Breast epithelium (tissue), 3 donors: Measurements from ENCODE around the gene CSTF1.

Experiments
- CTCF ChIP-seq, 3 donors: fragments of 450-650 bp; IDR thresholded peaks; one replicate each; pipeline ENCODE4 v1.5.1; 2016 to 2017; ENCODE audit warnings: antibody characterized with exemption in 3 of 3, mild to moderate bottlenecking in 3 of 3, moderate library complexity in 3 of 3
- POLR2A ChIP-seq: fragments of 450-650 bp; IDR thresholded peaks from one replicate; pipeline ENCODE4 v1.6.1; 2016; ENCODE audit warnings: antibody characterized with exemption, mild to moderate bottlenecking, moderate library complexity

GRCh38 chr20:56420940-56421688 is 28.7 kb downstream of the CSTF1 start:
- TF ChIP-seq CTCF (IDR thresholded peaks at IDR 0.05) = no peak
- no peak for TF ChIP-seq POLR2A
